HFFc6 (cell line): ENCODE results near the gene KLLN. TPM values are rescaled to one million over a fixed set of nuclear protein-coding genes. Genes with fewer than 3 reads are reported as not detected.
"Not testable (repeated sequence)": the region's sequence is repeated elsewhere in the genome, so short reads cannot be mapped to it uniquely, and the experiment has no call there.

ENCODE experiments used
- DNase-seq: peaks from one replicate; pipeline ENCODE4 v3.0.0-alpha.2; 2018
- H3K27ac Mint-ChIP-seq: 2 replicates; pipeline ENCODE4 v1.8.0; 2020; ENCODE audit warnings: mild to moderate bottlenecking, mixed read lengths
- H3K27me3 Mint-ChIP-seq: 2 replicates; pipeline ENCODE4 v1.8.0; 2021; ENCODE audit warnings: mild to moderate bottlenecking, moderate library complexity, mixed read lengths; ENCODE audit not compliant: insufficient read depth
- H3K36me3 Mint-ChIP-seq: 2 replicates; pipeline ENCODE4 v1.8.0; 2021; ENCODE audit warnings: low read depth, mixed read lengths
- H3K4me1 Mint-ChIP-seq: 2 replicates; pipeline ENCODE4 v1.8.0; 2020; ENCODE audit warnings: low read depth, mixed read lengths
- H3K4me3 Mint-ChIP-seq: 2 replicates; pipeline ENCODE4 v1.8.0; 2020; ENCODE audit warnings: mild to moderate bottlenecking, moderate library complexity, mixed read lengths
- H3K9me3 Mint-ChIP-seq: 2 replicates; pipeline ENCODE4 v1.8.0; 2020; ENCODE audit warnings: mild to moderate bottlenecking, mixed read lengths
- total RNA-seq, 6 experiments: library from RNA; stranded (reverse); fragmentation: NEBNext Ultra II Directional; extraction: Animal tissue kit (Norgen Biotek cat#: 25700); gene quantifications; 2 replicates in 1 of 6; 3 replicates in 5 of 6; pipeline ENCODE4 v1.2.3, GENCODE V29; 2021
- TF ChIP-seq, protein P1 (sequence below): fragments of 200-600 bp; sonication (generic); IDR thresholded peaks from 2 replicates; pipeline ENCODE4 v1.5.0; 2021; ENCODE audit warnings: antibody characterized with exemption, mild to moderate bottlenecking

Gene KLLN
- total RNA-seq, 6 experiments from 2014 or later: 0.65 to 0.77 (median 0.73) TPM

DNA sequence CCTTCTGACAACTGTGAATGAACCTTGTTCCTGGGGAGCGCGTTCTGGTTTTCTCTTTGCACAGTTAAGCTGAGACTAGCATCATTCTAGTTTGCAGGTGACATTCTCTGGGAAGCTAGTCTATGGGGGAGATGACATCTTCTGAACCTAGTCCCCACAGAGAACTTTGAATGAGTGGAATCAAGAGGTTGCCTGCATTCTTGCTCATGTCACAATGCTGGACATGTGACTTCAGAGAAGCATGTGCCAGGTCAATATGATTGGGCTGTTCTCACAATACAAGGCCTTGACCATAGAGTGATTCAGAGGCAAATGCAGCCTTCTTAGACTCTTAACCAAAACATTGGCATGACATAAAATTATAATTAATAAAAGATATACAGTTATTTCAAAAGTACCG, 22.1 kb downstream of the KLLN start:
- no peak overlapping the region for H3K4me3 Mint-ChIP-seq
- peaks cover 3% of the 10 kb centered on the region; the same call in 1 of the 2 replicates for H3K27me3 Mint-ChIP-seq
- H3K36me3 Mint-ChIP-seq: no peaks in the 10 kb centered on the region
- no peak for DNase-seq
- no peaks in the 10 kb centered on the region for H3K9me3 Mint-ChIP-seq
- H3K4me1 Mint-ChIP-seq: peaks cover 44% of the 10 kb centered on the region
- H3K27ac Mint-ChIP-seq: no peak overlapping the region
- TF ChIP-seq, protein P1, sequence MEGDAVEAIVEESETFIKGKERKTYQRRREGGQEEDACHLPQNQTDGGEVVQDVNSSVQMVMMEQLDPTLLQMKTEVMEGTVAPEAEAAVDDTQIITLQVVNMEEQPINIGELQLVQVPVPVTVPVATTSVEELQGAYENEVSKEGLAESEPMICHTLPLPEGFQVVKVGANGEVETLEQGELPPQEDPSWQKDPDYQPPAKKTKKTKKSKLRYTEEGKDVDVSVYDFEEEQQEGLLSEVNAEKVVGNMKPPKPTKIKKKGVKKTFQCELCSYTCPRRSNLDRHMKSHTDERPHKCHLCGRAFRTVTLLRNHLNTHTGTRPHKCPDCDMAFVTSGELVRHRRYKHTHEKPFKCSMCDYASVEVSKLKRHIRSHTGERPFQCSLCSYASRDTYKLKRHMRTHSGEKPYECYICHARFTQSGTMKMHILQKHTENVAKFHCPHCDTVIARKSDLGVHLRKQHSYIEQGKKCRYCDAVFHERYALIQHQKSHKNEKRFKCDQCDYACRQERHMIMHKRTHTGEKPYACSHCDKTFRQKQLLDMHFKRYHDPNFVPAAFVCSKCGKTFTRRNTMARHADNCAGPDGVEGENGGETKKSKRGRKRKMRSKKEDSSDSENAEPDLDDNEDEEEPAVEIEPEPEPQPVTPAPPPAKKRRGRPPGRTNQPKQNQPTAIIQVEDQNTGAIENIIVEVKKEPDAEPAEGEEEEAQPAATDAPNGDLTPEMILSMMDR: no peak

DNA sequence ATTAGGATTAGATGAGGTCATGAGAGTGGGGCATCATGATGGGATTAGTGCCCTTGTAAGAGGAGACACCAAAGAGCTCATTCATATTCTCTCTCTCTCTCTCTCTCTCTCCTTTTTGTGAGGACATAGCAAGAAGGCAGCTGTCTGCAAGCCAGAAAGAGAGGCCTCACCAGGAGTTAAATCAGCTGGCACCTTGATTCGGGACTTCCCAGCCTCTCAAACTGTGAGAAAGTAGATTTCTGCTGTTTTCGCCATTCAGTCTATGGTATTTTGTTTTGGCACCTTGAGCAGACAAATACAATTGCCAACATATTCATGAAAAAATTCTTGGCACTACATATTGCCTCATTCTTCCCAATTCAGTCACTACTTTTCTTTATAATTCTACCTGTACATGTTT, 24.7 kb downstream of the KLLN start:
- Mint-ChIP-seq H3K9me3 (no peaks in the 10 kb centered on the region), H3K27ac (no peak overlapping the region), H3K4me3 (no peak overlapping the region; the same call in 1 of the 2 replicates), H3K27me3 (peaks cover 3% of the 10 kb centered on the region; the same call in 1 of the 2 replicates), H3K36me3 (no peaks in the 10 kb centered on the region), H3K4me1 (peaks cover 22% of the 10 kb centered on the region)
- TF ChIP-seq, protein P1: no peak
- no peak for DNase-seq

DNA sequence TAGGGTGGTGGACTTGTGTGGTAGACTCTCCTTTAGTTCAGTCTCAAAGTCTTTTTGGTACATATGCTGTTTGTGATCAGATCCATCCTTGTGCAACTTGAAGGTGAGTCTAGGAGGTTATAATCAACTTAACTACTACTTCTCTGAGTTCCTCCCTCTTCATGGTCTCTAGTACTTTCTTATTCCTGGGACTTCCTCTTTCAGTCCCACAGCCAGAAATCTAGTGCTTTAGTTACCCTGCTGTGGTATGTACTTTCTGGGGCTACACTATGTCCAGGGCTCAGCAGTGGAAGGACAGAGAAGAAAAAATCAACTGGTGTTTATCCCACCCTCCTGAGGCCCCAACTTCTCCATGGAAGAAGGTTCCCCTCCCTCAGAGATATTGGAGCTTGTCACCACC, 25.9 kb downstream of the KLLN start:
- no peaks in the 10 kb centered on the region for H3K36me3 Mint-ChIP-seq
- no peak for DNase-seq
- H3K9me3 Mint-ChIP-seq: no peaks in the 10 kb centered on the region
- no peak overlapping the region for H3K4me3 Mint-ChIP-seq
- H3K27ac Mint-ChIP-seq: no peak overlapping the region
- peaks cover 3% of the 10 kb centered on the region; the same call in 1 of the 2 replicates for H3K27me3 Mint-ChIP-seq
- peaks cover 10% of the 10 kb centered on the region for H3K4me1 Mint-ChIP-seq
- TF ChIP-seq, protein P1: no peak

DNA sequence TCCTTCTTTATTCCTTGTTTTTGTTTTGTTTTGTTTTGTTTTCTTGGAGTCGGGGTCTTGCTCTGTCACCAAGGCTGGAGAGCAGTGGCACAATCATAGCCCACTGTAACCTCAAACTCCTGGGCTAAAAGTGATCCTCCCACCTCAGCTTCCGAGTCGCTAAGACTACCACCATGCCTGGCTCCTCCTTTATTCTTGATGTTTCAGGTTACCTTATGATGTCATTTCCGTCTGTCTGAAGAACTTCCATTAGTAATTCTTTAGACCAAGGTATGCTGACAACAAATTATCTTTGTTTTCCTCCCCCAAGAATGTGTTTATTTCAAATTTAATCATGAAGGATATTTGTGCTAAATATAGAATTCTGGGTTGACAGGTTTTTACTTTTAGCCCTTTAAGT, 27.2 kb downstream of the KLLN start:
- H3K4me1 Mint-ChIP-seq: no peaks in the 10 kb centered on the region; the same call in 1 of the 2 replicates
- H3K36me3 Mint-ChIP-seq: no peaks in the 10 kb centered on the region
- no peak overlapping the region for H3K27ac Mint-ChIP-seq
- TF ChIP-seq, protein P1: no peak
- H3K9me3 Mint-ChIP-seq: no peaks in the 10 kb centered on the region
- H3K27me3 Mint-ChIP-seq: peaks cover 3% of the 10 kb centered on the region; the same call in 1 of the 2 replicates
- no peak for DNase-seq
- no peak overlapping the region for H3K4me3 Mint-ChIP-seq

DNA sequence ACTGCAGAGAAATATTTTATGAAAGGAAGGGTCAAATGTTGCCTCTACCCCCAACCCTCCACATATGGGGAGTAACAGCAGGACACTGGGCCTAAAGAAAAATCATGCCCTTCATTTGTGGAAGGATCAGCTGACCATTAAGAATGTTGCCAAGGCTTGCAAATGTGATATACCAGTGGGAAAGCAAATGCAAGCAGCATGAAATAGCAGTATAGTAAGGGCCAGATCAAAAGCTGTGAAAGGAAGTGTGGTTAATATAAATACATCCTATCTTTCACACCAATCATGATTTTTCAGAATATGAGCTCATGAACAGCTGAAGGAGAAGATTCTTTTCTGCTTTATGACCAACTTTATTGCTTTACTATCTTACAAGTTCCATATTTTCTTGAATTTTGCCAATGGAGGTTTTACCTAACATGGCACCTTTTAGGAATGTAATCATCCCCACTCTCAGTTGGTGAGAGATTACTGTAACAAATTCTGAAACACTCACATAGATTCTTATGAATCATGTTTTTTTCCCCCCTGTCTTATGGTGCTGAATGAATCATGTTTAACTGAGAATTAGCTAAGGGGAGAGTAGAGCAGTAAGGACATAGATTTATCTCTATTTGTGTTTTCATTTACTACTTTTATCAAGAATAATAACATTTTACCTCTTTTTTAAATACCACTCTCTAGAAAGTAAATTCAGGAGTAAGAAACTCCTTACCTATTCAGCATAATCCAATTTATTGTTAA, 33.2 kb downstream of the KLLN start:
- no peak overlapping the region for H3K27ac Mint-ChIP-seq

DNA sequence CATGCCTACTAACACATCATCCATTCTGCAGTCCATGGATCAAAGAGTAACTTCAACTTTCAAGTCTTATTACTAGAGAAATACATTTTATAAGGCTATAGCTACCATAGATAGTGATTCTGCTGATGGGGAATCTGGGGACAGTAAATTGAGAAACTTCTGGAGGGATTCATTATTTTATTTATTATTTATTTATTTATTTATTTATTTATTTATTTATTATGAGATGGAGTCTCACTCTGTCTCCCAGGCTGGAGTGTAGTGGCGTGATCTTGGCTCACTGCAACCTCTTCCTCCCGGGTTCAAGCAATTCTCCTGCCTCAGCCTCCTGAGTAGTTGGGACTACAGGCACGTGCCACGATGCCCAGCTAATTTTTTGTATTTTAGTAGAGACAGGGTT, 34.3 kb downstream of the KLLN start:
- H3K4me1 Mint-ChIP-seq, H3K9me3 Mint-ChIP-seq, H3K27ac Mint-ChIP-seq, H3K27me3 Mint-ChIP-seq, H3K36me3 Mint-ChIP-seq, DNase-seq, H3K4me3 Mint-ChIP-seq: not testable (repeated sequence)

More for the DNA sequence above, 33.2 kb downstream of the KLLN start:
- DNase-seq: no peak
- Mint-ChIP-seq H3K27me3 (no peaks in the 10 kb centered on the region; the same call in 1 of the 2 replicates), H3K9me3 (no peaks in the 10 kb centered on the region), H3K36me3 (no peaks in the 10 kb centered on the region), H3K4me1 (peaks cover 6% of the 10 kb centered on the region; the same call in 1 of the 2 replicates), H3K4me3 (no peak overlapping the region)
- TF ChIP-seq, protein P1: no peak
